Measurements from ENCODE around the gene SHANK2. TPM values are rescaled to one million over a fixed set of nuclear protein-coding genes. Genes with fewer than 3 reads are reported as not detected.

Gene SHANK2
- total RNA-seq, 1 donor from 2014 or later = 0.97 TPM

DNA sequence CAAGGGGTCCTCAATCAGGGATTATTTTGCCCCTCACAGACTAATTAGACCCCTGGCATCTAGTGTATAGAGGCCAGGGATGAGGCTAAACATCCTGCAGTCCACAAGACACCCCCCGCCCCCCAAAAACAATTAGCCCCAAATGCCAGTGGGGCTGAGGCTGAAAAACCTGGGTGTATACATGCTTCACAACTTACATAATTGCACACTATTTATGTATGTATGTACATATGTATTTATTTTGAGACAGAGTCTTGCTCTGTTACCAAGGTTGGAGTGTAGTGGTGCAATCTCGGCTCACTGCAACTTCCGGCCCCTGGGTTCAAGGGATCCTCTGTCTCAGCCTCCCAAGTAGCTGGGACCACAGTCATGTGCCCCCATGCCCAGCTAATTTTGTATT, 28.8 kb upstream of the SHANK2 start:
- no peak for DNase-seq (ENCODE audit: low spot score)
- no peaks in the 10 kb centered on the region for H3K9me3 Mint-ChIP-seq (ENCODE audit: low read depth)
- H3K4me1 Mint-ChIP-seq (ENCODE audit: low read depth) = peaks cover 3% of the 10 kb centered on the region
- H3K4me3 Mint-ChIP-seq (ENCODE audit: unreplicated experiment) = no peak overlapping the region
- TF ChIP-seq, protein P1, sequence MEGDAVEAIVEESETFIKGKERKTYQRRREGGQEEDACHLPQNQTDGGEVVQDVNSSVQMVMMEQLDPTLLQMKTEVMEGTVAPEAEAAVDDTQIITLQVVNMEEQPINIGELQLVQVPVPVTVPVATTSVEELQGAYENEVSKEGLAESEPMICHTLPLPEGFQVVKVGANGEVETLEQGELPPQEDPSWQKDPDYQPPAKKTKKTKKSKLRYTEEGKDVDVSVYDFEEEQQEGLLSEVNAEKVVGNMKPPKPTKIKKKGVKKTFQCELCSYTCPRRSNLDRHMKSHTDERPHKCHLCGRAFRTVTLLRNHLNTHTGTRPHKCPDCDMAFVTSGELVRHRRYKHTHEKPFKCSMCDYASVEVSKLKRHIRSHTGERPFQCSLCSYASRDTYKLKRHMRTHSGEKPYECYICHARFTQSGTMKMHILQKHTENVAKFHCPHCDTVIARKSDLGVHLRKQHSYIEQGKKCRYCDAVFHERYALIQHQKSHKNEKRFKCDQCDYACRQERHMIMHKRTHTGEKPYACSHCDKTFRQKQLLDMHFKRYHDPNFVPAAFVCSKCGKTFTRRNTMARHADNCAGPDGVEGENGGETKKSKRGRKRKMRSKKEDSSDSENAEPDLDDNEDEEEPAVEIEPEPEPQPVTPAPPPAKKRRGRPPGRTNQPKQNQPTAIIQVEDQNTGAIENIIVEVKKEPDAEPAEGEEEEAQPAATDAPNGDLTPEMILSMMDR (IDR thresholded peaks at IDR 0.05) = no peak
- no peak overlapping the region for H3K27ac Mint-ChIP-seq (ENCODE audit: unreplicated experiment)
- H3K36me3 Mint-ChIP-seq (ENCODE audit: low read depth) = no peaks in the 10 kb centered on the region
- H3K27me3 Mint-ChIP-seq (ENCODE audit: low read depth) = peaks cover 64% of the 10 kb centered on the region

DNA sequence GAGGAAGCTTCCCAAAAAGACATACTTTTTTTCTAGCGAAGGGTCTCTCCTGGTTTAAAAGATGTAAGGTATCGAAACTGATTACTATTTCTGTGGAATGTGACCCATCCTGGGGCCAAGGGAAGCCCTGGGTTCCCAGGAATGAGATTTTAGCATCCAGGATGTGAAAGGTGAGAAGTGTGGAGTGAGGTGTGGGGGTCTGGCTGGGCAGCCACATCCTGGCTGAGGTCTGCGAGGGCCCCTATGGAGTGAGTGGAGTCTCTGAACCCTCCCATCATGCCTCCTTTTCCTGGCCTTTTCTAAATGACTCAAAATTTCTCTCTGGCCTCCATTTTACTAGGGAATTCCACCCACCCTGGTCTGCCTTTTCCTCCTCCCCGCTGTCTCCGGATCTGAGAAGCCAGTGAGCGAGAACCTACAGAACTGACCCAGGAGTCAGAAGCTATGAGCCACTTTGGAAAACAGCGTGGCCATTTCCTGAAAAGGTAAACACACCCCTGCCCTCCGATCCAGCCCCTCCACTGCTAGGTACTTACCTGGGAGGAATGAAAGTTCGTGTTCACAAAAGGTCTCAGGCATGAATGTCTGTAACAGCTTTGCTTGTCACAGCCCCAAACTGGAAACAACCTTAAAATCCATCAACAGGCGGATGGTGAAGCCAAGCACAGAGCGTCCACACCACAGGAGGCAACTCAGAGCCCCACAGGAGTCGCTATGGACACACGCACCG, 27.7 kb upstream of the SHANK2 start:
- TF ChIP-seq, protein P1 (IDR thresholded peaks at IDR 0.05) = no peak
- Mint-ChIP-seq H3K27ac (ENCODE audit: unreplicated experiment) (no peak overlapping the region), H3K4me3 (ENCODE audit: unreplicated experiment) (no peak overlapping the region), H3K9me3 (ENCODE audit: low read depth) (no peaks in the 10 kb centered on the region), H3K4me1 (ENCODE audit: low read depth) (no peaks in the 10 kb centered on the region), H3K27me3 (ENCODE audit: low read depth) (peaks cover 68% of the 10 kb centered on the region), H3K36me3 (ENCODE audit: low read depth) (no peaks in the 10 kb centered on the region)
- DNase-seq (ENCODE audit: low spot score) = no peak

DNA sequence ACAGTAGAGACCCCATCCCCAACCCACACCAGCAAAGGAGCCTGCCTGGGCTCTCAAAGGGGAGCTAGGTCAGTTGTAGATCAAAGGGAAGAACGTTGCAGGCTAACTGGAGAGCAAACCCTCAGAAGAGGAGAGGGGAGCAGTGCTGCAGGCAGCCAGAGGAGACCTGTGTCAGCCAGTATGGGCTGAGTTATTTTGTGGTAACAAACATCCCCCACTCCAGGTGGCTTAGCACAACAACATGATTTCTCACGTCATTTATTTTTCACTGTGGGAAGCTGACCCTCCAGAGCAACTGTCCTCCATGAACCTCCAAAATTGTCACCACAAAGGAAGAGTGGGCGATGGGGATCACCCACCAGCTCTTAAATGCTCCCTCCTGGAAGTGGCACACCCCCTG, 19.8 kb upstream of the SHANK2 start:
- no peak for DNase-seq (ENCODE audit: low spot score)
- peaks cover 47% of the 10 kb centered on the region for H3K27me3 Mint-ChIP-seq (ENCODE audit: low read depth)
- H3K36me3 Mint-ChIP-seq (ENCODE audit: low read depth) = no peaks in the 10 kb centered on the region
- H3K4me3 Mint-ChIP-seq (ENCODE audit: unreplicated experiment) = no peak overlapping the region
- TF ChIP-seq, protein P1 (IDR thresholded peaks at IDR 0.05) = no peak
- peaks cover 10% of the 10 kb centered on the region for H3K9me3 Mint-ChIP-seq (ENCODE audit: low read depth)
- peaks cover 7% of the 10 kb centered on the region for H3K4me1 Mint-ChIP-seq (ENCODE audit: low read depth)
- H3K27ac Mint-ChIP-seq (ENCODE audit: unreplicated experiment) = no peak overlapping the region

DNA sequence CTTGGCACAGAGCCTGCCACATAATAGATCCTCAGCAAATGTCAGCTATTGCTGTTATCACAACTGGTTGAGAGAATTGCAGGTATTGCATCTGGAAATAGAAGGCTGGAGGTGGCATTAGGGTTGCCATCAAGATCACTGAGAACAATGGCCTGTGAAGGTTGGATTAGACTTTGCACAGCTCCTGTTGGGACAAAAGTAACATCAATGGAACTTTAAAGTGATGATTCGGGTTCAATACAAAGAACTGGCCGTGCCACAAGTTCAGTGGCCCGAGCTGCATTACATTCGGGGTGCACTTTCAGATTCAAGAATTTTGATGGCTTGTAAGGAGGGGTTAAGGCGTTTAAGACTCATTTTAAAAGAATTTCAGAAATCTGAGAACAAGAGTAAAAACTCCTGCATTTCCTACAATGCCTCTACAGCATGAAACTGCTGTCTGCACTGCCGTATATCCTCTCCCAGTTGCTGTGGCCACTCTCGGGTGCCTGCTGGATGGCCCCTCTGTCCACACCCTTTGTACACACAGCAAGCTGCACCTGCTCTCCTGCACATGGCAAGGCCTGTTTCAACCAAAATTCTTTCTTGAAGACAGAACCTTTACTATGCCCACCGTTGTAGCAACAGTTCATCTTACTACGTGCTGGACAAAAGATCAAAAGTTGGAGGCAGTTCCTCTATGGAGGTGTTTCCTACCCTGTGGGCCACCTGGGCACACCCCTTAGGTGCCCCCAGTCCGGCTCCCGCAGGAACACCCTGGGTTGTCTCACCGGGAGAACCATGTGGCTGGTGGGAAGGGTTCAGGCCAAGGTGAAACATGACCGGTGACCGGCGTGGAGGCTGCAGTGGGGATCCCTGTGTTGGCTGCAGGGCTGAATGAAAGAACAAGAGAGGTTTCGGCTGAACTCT, 17.5 kb upstream of the SHANK2 start:
- TF ChIP-seq, protein P1 (IDR thresholded peaks at IDR 0.05) = no peak
- Mint-ChIP-seq H3K4me3 (ENCODE audit: unreplicated experiment) (no peak overlapping the region), H3K27ac (ENCODE audit: unreplicated experiment) (no peak overlapping the region), H3K9me3 (ENCODE audit: low read depth) (peaks cover 10% of the 10 kb centered on the region), H3K27me3 (ENCODE audit: low read depth) (peaks cover 51% of the 10 kb centered on the region), H3K4me1 (ENCODE audit: low read depth) (peaks cover 7% of the 10 kb centered on the region), H3K36me3 (ENCODE audit: low read depth) (peaks cover 1% of the 10 kb centered on the region)
- no peak for DNase-seq (ENCODE audit: low spot score)

DNA sequence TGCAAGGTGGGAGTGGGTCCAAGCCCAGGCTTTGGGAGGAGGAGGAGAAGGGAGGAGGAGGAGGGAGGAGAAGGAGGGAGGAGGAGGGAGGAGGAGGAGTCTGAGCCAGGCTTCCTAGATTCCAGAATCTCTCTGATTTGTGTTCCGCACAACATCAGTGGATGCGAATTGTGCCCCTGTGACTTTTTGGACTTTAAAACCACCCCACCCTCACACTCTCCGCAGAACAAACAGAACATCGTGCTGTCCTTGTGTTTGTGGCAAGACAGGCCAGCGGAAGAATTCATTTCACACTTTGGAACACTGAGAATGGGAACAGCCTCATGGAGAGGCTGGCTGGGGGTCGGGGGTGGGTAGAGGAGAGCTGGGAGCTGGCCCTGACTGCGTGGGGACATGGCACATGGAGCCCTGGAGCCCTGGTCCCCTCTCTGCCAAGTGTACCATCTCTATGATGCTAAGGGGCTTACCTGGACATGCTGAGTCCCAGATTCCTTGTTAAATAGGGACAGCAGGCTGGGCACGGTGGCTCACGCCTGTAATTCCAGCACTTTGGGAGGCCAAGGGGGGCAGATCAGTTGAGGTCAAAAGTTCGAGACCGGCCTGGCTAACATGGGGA, 16.4 kb upstream of the SHANK2 start:
- no peak overlapping the region for H3K27ac Mint-ChIP-seq (ENCODE audit: unreplicated experiment)
- H3K9me3 Mint-ChIP-seq (ENCODE audit: low read depth) = peaks cover 8% of the 10 kb centered on the region
- peaks cover 7% of the 10 kb centered on the region for H3K4me1 Mint-ChIP-seq (ENCODE audit: low read depth)
- peaks cover 52% of the 10 kb centered on the region for H3K27me3 Mint-ChIP-seq (ENCODE audit: low read depth)
- H3K36me3 Mint-ChIP-seq (ENCODE audit: low read depth) = peaks cover 1% of the 10 kb centered on the region
- TF ChIP-seq, protein P1 (IDR thresholded peaks at IDR 0.05) = no peak
- H3K4me3 Mint-ChIP-seq (ENCODE audit: unreplicated experiment) = no peak overlapping the region
- no peak for DNase-seq (ENCODE audit: low spot score)
